Stomach (tissue), 9 donors: ENCODE results near the gene CMTM1. TPM values are rescaled to one million over a fixed set of nuclear protein-coding genes. Genes with fewer than 3 reads are reported as not detected.

ENCODE experiments used
- DNase-seq, 2 donors: peaks; one replicate each; pipeline versions ENCODE4 v3.0.0 to v3.0.0-alpha.2; 2013 to 2019
- H3K27ac ChIP-seq, 5 donors: fragments of 200-600 bp in 4 of 5; sonication (generic) in 4 of 5; one replicate each; pipeline ENCODE4 v1.5.1; 2013 to 2019; ENCODE audit warnings: mild to moderate bottlenecking in 1 of 5, moderate library complexity in 1 of 5
- H3K27me3 ChIP-seq, 3 donors: fragments of 200-600 bp; sonication (generic); one replicate each; pipeline ENCODE4 v1.5.1; 2017 to 2019; ENCODE audit warnings: mixed run types in 1 of 3
- H3K36me3 ChIP-seq, 4 donors: fragments of 200-600 bp; sonication (generic); 1 replicate in 3 of 4; 2 replicates in 1 of 4; pipeline ENCODE4 v1.5.1; 2016 to 2019
- H3K4me1 ChIP-seq, 4 donors: fragments of 200-600 bp; sonication (generic); one replicate each; pipeline ENCODE4 v1.5.1; 2016 to 2019
- H3K4me3 ChIP-seq, 4 donors: fragments of 200-600 bp; sonication (generic) in 3 of 4; one replicate each; pipeline ENCODE4 v1.5.1; 2016 to 2019; ENCODE audit warnings: mild to moderate bottlenecking in 1 of 4
- H3K9me3 ChIP-seq, 4 donors: fragments of 200-600 bp; sonication (generic); one replicate each; pipeline ENCODE4 v1.5.1; 2016 to 2019
- EP300 ChIP-seq: sonication (generic); formaldehyde crosslinking; IDR thresholded peaks from one replicate; pipeline ENCODE4 v1.6.1; 2017; ENCODE audit warnings: antibody characterized with exemption
- POLR2A ChIP-seq, 4 donors: fragments of 450-650 bp; IDR thresholded peaks; one replicate each; pipeline ENCODE4 v1.6.1; 2016; ENCODE audit warnings: antibody characterized with exemption in 4 of 4, control low read depth in 2 of 4, mild to moderate bottlenecking in 1 of 4, moderate library complexity in 1 of 4
- POLR2AphosphoS5 ChIP-seq, 3 donors: sonication (generic); formaldehyde crosslinking; IDR thresholded peaks; one replicate each; pipeline ENCODE4 v1.6.1; 2016; ENCODE audit warnings: antibody characterized with exemption in 3 of 3
- WGBS, 5 donors: extraction: QIAGEN DNeasy Blood & Tissue Kit in 3 of 5; methylation state at CpG; one replicate each; pipeline versions ENCODE4 v1.1.5 to v1.1.7; 2013 to 2018; 5-methylcytosine and 5-hydroxymethylcytosine counted together
- intact Hi-C: fragments of 100-400 bp; cut with DNase I; formaldehyde crosslinking; loops from one replicate; pipeline ENCODE4 v1.15.1; 2023; ENCODE audit warnings: low total_unique reads
- polyA plus RNA-seq, 3 donors: library from polyadenylated mRNA; stranded (reverse); fragments of 200-250 nt; gene quantifications; one replicate each; pipeline ENCODE4 v1.2.3, GENCODE V29; 2013
- total RNA-seq, 5 donors: library from RNA; depleted of rRNA; stranded (reverse); fragments of >200 nt; gene quantifications; one replicate each; pipeline versions ENCODE4 v1.1.0 to v1.2.3, GENCODE V29; 2014 to 2016
- TF ChIP-seq, protein P1 (sequence below), 7 experiments: fragments of 450-650 bp in 4 of 7; fragments of 200-600 bp in 3 of 7; sonication (generic) in 3 of 7; IDR thresholded peaks; one replicate each; pipeline ENCODE4 v1.5.1; 2016 to 2019; ENCODE audit warnings: antibody characterized with exemption in 7 of 7, control low read depth in 2 of 7, mild to moderate bottlenecking in 1 of 7
- donor health status: healthy with polysubstance abuse.
- donor health status: Bipolar disorder and iron deficiency.
- donor health status: healthy.

CMTM1 gene
- total and polyA plus RNA-seq, 8 donors, result 0.28 TPM; not detected in 7

DNA sequence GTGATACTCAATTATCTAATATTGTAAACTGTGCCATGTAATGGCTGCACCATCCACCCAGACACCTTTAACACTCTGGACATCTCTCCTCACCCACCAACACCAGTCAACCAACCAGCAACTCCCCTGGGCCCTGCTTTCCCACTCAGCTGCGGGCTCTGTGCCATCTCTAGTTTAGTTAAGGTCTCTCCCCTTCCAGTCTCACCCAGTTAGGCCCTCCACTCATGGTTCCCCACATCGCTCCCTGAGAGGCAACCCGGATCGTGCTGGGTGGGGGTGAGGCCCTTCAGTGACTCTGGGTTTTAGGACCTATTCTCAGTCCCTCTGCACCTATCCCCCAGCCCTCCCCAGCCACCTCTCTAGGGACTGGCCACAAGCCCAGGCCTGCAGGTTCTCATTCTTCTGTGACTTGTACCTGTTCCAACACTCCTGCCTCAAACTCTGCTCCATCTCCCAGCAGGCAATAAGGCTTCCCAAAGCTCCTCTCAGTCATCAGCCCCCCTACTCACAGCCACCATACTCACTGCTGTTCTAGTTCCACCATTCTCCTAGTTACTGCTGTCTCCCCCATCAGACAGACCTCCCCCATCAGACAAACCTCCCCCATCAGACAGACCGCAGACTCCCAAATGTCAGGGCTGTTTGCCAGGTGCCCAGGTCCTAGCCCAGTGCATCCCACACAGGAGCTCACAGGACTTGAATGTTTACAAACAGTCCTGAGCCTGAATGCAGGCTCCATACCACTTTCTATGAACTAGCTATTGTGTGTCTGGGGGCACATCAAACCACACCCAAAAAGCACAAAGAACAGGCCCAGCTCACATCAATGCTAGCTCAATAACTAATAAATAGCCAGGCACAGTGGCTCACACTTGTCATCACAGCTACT, 18.9 kb upstream of the CMTM1 start:
- no peaks in the 10 kb centered on the region for H3K9me3 ChIP-seq
- WGBS, 5 donors, result 90 to 99% (median 94%) methylated on average over 5 of the region's 5 CpGs

DNA sequence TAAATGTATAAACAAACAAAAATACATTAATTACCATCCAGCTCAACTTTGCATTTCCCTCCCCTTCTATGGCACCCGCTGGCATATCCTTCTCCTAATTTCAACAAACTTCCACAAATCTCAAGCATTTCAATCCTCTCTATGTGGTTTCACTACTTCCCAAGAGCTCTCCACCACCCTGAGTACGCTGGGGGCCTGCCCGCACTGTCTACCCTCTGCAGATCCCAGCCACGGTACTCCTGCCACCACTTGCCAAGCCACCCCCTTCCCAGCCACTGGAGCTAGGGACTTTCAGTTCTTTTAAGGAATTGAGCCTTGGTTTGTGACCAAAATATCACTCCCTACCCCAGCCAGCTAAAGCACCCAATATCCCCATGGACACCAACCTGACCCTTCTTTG, 18.2 kb upstream of the CMTM1 start:
- H3K4me3 ChIP-seq, result no peak overlapping the region
- no peak for DNase-seq
- H3K4me1 ChIP-seq, result peaks cover 24 to 55% (median 39%) of the 10 kb centered on the region in 4 donors
- H3K27me3 ChIP-seq, result no peaks in the 10 kb centered on the region
- 89 to 96% (median 94%) methylated on average over 4 of the region's 4 CpGs for WGBS, 5 donors
- intact Hi-C loops, result no loop called here
- peaks cover 0 to 43% (median 29%) of the 10 kb centered on the region in 4 donors for H3K36me3 ChIP-seq
- no peaks in the 10 kb centered on the region for H3K9me3 ChIP-seq
- TF ChIP-seq POLR2A (IDR thresholded peaks at IDR 0.05), result no peak
- TF ChIP-seq, protein P1, sequence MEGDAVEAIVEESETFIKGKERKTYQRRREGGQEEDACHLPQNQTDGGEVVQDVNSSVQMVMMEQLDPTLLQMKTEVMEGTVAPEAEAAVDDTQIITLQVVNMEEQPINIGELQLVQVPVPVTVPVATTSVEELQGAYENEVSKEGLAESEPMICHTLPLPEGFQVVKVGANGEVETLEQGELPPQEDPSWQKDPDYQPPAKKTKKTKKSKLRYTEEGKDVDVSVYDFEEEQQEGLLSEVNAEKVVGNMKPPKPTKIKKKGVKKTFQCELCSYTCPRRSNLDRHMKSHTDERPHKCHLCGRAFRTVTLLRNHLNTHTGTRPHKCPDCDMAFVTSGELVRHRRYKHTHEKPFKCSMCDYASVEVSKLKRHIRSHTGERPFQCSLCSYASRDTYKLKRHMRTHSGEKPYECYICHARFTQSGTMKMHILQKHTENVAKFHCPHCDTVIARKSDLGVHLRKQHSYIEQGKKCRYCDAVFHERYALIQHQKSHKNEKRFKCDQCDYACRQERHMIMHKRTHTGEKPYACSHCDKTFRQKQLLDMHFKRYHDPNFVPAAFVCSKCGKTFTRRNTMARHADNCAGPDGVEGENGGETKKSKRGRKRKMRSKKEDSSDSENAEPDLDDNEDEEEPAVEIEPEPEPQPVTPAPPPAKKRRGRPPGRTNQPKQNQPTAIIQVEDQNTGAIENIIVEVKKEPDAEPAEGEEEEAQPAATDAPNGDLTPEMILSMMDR (IDR thresholded peaks at IDR 0.05), result no peak
- no peak for TF ChIP-seq POLR2AphosphoS5 (IDR thresholded peaks at IDR 0.05)
- no peak for TF ChIP-seq EP300
- H3K27ac ChIP-seq, result peak overlapping the region; percentile 11 to 99 (median 93)

More for the DNA sequence above, 18.9 kb upstream of the CMTM1 start:
- H3K36me3 ChIP-seq, result peaks cover 0 to 50% (median 33%) of the 10 kb centered on the region in 4 donors
- no peaks in the 10 kb centered on the region for H3K27me3 ChIP-seq
- intact Hi-C loops, result no loop called here
- peaks cover 21 to 51% (median 34%) of the 10 kb centered on the region in 4 donors for H3K4me1 ChIP-seq
- H3K4me3 ChIP-seq, result no peak overlapping the region
- TF ChIP-seq POLR2A (IDR thresholded peaks at IDR 0.05) (no peak), POLR2AphosphoS5 (IDR thresholded peaks at IDR 0.05) (no peak)
- DNase-seq, result no peak
- H3K27ac ChIP-seq, result peak overlapping the region in 1 of 5 donors; percentile 94

DNA sequence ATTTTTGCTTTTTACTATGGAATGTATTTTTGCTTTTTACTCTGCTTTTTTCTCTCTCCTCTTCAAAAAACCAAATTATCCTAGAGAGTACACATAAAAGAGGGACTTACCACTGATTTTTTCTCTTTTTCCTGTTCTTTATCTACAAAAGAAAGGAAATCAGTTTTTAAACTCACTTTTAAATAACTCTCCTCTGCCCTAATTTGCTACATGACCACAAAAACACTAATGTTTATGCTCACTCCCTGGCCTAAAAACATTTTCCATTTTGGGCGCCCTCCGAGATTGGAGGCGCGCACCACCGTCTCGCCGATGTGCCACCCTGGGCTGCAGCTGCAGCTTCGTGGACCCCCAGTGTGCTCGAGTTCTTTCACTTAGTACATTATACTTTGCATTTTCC, 17.4 kb upstream of the CMTM1 start:
- intact Hi-C loops, result no loop called here
- Histone ChIP-seq H3K4me3 (peak overlapping the region; percentile 61 to 84 (median 76)), H3K4me1 (peaks cover 30 to 63% (median 47%) of the 10 kb centered on the region in 4 donors), H3K36me3 (peaks cover 0 to 35% (median 21%) of the 10 kb centered on the region in 4 donors), H3K27me3 (no peaks in the 10 kb centered on the region), H3K27ac (peak overlapping the region; percentile 83 to 99 (median 93)), H3K9me3 (no peaks in the 10 kb centered on the region)
- DNase-seq, result no peak
- TF ChIP-seq POLR2A (IDR thresholded peaks at IDR 0.05) (no peak), EP300 (no peak), POLR2AphosphoS5 (IDR thresholded peaks at IDR 0.05) (no peak)
- TF ChIP-seq, protein P1 (IDR thresholded peaks at IDR 0.05), result no peak
- WGBS, 5 donors, result 43 to 74% (median 53%) methylated on average over 9 of the region's 9 CpGs

DNA sequence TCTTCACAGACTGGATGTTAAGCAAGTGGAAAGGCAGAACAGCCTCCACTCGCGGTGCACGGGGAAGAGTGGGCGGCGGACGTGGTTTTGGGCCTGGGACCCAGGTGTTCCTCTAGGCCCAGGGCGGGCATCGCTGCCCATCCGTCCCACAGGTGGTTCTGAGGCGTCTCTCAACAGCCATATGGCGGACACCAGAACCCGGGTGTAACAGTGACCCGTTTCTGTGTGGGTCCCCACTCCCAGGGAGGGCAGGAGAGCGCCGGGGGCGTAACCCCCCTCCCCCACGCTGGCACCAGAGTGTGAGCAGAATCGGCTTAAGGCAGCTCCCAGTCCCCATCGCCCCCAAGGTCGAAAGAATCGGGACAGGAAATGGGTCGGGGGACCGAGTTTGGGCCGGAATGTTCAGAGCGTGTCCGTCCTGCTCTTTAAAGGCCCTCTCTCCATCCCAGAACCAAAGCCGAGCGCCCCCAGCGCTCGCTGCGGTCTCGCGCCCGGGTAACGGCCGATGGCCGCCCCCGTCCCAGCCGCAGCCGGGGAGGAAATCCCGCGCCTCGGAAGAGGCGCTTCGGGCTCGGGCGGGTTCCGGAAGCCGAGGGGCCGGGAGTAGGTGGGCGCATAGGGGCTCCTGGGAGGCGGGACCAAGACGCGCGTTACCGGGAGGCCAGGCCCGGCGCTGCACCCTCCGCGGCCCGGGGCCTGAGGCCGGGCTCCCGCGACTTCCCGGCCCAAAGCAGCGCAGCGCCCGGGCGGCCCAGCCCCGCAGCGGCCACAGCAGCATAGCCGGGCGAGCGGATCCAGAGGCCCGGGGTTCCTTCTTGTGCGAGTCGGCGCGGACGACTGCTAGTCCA, 16.7 kb upstream of the CMTM1 start, which contains the start of gene TK2:
Gene TK2, minus strand, starts transcription at position 839 of the 848 bp plus-strand sequence. Its CDS starts 61 bp downstream, at position 778.
- intact Hi-C loops, result no loop called here
- peak; percentile 75 to 92 for DNase-seq
- 3 to 8% (median 4%) methylated on average over 34 to 80 of the region's 80 CpGs for WGBS, 5 donors
- Histone ChIP-seq H3K4me3 (peak within 1 kb of the TSS; percentile 61 to 84 (median 76)), H3K36me3 (peaks cover 0 to 29% (median 16%) of the 10 kb centered on the region in 4 donors), H3K27me3 (no peaks in the 10 kb centered on the region), H3K9me3 (no peaks in the 10 kb centered on the region), H3K27ac (peak within 1 kb of the TSS; percentile 83 to 99 (median 93)), H3K4me1 (peaks cover 30 to 66% (median 51%) of the 10 kb centered on the region in 4 donors)
- TF ChIP-seq POLR2AphosphoS5 (IDR thresholded peaks at IDR 0.05) (peak in 2 of 3 donors; percentile 44 to 48), POLR2A (IDR thresholded peaks at IDR 0.05) (no peak)

DNA sequence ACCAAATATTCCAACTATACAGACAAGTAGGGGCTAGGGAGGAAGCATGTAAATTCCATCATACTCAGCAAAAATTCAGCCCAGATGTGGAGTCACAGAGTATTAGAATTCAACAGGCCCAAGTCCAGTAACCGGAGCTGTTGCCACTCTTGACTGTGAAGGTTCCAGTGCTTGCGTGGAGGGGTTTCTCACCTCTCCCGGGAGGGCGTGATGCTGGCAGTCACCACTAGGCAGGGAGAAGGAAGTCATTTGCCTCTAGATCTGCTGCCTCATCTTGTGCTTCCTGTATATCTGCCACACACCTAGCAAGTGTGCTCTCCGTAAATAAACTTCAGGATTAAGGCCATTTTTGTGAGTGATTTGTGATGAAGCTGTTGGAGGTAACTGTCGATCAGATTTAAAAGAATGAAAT, 14.9 kb upstream of the CMTM1 start:
- 49 to 56% (median 53%) methylated on average over 5 to 6 of the region's 6 CpGs for WGBS, 5 donors
- Histone ChIP-seq H3K36me3 (peaks cover 0 to 13% (median 6%) of the 10 kb centered on the region in 4 donors), H3K9me3 (no peaks in the 10 kb centered on the region), H3K4me1 (peaks cover 30 to 82% (median 55%) of the 10 kb centered on the region in 4 donors), H3K27me3 (no peaks in the 10 kb centered on the region), H3K4me3 (peak overlapping the region in 1 of 4 donors; percentile 60), H3K27ac (peak overlapping the region; percentile 31 to 99 (median 93))
- no peak for TF ChIP-seq POLR2A (IDR thresholded peaks at IDR 0.05)
- TF ChIP-seq, protein P1 (IDR thresholded peaks at IDR 0.05), result peak in 1 of 7 experiments; percentile 37
- peak in 1 of 2 donors; percentile 71 for DNase-seq
- intact Hi-C loops, result no loop called here
